CD4-positive, alpha-beta T cell treated with Interleukin-17A for 4 hours (primary cell): ENCODE measurements around the gene RXFP2.

ENCODE experiments used
- DNase-seq: peaks from one replicate; pipeline ENCODE4 v3.0.0-alpha.2; 2020; ENCODE audit warnings: mixed read lengths

Gene RXFP2

DNA sequence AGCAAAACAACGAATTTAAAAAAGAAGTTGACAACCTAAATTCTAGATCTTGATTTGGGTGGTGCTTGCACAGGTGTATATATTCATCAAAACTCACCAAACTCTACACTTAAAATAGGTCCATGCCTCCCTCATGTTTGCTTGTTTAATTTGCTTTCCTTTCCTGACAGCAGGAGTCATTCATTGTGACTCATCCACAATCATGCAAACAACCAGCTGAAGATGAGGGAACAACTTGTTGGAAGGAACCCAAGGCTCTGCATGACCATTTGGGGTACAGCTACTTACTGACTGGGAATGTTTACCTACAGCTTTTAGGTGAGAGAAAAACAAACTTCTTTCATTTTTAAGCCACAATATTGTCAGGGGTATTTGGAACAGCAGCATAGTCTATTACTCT, 96.6 kb downstream of the RXFP2 start:
- no peak for DNase-seq

DNA sequence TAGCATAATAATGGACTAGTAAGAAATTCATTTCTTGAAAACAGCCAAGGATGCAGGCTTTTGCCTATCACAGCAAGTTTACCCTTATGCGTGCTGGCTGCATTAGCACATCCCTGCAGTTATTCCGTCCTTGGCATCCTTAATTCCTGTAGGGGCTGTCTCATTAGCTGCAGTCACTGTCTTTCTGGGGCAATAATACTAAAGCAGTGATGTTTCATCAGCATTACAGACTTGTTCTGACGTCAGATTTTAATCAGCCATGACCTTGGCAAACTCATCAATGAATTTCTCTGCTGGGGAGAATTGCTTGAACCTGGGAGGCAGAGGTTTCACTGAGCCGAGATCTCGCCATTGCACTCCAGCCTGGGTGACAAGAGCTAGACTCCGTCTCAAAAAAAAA, 103.7 kb downstream of the RXFP2 start:
- DNase-seq = no peak

DNA sequence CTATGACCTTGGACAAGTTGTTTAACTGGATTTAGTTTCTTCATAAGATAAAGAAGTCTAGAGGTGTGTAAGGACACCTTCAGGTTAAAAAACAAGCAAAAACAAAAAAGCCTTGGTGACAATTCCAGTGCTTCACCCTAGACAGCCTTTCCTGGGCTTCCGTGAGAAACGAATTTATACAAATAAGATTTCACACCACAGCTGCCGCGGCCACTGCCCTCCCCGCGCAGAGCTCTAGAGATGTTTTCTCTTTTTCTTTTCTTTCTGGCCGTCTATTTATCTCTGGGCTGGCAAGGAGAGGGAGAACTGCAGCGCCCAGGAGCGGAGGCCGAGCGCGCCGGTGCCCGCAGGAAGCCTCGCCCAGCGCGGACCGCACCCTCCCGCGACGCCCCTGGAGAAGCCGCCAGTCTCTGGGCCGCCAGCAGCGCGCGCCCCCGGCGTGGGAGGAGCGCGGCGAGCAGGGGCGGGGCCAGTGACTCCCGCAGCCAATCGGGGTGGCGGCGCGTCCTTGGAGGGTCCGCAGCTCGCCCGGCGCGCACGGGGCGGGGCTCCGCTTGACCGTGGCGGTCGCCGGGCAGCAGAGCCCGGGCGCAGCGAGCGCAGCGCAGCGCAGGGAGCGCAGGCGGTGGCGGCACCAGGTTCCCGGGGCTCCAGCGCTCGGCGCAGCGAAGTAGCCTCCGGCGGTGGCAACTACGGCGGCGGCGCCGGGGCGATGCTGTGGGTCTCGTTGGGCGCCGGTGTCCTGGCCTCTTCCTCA, 107.0 kb downstream of the RXFP2 start:
- peak; percentile 69 for DNase-seq

DNA sequence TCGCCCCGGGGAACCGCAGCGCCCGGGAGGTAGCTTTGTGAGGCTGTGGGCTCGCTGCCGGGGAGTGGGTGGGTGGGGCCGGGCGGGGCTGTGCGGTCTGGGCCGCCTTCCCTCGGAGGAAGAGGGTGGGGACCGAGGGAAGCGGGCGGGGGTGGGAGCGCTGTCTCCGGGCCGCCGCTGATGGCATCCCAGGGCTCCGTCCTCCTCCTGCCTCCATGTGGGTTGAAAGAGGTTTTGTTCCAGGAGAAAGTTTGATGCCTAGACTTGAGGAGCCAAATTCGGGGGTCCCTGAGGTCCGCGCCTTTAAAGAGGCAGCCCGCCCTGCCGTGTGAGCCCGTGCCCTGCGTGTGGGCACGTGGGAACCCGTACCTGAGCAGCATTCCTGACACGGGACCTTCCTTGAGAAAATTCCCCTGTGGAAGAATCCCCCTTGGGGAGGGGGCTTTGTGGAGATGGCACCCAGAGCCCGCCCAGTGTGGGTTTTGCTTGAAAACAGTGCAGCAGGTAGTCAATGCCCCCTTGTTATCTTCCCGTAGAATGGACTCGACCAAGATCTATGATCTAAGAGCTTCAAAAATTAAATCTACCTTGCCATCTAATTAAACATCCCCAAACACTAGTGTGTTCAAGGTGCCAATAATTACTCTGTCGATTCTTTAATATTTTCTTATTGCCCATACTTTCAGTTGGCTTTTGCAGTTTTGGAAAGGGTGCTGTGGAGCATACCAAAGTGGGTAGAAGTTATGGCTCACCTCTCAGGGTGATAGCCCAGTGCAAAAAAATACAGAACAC, 107.8 kb downstream of the RXFP2 start:
- DNase-seq = peak; percentile 20

DNA sequence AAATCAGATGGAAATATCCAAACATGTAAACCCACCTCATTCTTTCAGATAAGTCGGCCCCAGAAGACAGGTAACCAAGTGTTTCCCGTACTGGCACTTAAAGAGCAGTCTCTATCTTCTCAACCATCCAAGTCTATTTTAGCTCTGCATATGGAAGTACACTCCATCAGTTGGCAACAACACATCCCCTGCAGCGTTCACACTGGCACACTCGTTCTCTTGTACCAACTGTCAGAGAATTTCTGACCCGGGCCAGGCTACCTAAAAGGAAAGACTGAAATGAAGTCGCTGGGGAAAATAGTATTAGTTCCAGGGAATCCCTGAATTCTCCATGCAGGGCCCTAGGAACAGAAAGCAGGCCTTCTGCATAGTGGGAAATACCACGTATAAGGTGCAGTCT, 109.3 kb downstream of the RXFP2 start:
- DNase-seq = no peak

DNA sequence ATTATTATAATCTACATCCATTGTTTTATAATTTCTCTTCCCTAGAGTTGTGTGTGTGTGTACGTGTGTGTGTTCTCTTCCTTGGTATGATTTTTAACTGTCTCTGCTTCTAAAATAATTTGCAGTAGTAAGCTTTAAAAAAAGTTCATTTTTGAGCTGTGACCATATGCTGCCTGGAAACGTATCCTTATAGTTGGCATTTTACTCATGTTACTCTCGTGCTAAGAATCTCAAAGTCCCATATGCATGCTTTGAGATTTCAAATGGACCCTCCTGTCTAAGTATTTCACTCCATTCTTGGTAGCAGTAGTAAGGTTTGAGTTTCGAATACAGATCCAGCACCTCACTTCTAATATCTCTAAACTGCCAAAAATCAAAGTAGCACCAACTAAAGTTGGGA, 109.9 kb downstream of the RXFP2 start:
- DNase-seq = no peak

DNA sequence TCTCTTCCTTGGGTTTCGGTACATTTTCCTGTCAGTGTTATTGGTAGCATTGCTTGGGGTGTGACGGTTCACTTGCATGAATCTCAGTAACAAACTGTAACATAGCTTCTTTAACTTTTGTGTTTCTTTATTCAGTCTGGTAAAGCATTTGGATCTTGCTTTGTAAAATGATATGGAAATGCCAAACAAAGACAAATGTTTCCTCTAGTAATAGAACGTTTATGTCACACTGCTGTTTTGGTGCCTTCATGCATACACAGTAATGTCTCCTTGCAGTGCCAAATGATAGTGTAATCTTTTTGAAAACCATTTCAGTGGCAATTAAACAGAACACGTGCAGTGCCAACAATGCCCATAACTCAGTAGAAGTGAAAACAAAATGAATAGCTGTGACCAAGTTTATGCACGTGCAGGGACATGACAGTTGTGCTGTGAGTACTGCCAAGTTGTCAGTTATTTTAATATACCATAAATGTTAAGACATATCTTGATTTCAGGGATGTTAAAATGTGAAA, 110.8 kb downstream of the RXFP2 start:
- DNase-seq = no peak

DNA sequence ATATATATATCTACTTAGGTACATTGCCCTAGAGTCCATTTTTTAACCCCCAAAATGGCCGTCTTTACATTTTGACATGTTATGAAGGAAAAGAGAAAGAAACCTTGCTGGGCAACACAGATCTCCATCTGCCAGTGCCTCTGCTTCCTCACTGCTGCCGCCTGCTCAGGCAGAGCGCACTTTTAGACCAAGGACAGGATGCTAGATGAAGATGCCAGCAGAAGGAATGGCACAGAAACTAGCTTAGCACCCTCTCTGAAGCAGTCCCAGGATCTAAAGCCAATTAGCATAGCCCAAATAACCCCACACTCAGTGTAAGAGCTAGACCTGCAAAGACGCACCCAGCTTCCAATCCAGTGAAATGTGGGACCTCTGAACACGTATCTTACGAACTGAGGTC, 111.9 kb downstream of the RXFP2 start:
- no peak for DNase-seq
